ENCODE measurements around the gene ACRBP.
A peak's percentile ranks its signal among the peaks of the same experiment; 100 is the strongest.

Gene ACRBP

DNA sequence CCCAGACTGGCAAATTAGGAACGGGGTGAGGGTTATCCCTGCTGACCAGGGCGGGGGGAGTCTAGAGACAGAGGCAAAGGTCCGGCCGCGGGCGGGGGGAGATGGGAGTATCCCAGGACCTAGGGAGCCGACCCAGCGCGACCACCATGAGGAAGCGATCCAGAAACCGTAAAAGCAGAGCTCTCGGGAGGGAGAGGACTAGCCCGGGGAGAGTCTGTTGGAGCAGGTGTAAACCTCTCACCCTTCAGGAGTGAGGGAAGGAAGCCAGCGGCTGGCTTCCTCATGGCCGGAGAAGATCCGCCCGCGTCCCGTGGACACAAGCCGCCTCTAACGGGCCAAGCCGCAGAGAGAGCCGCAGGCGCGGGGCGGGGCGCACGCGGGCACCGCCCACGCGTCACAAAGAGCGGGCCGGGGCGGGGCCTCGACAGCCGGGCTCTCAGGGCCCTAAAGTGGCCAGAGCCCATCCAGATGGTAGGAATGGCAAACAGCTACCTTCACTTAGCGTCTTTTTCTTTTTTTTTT, at the start of gene ACRBP:
Gene ACRBP, minus strand, starts transcription at position 350 of the 522 bp plus-strand sequence. Its CDS starts 66 bp downstream, at position 284.
- DNase-seq: peak; percentile 69

DNA sequence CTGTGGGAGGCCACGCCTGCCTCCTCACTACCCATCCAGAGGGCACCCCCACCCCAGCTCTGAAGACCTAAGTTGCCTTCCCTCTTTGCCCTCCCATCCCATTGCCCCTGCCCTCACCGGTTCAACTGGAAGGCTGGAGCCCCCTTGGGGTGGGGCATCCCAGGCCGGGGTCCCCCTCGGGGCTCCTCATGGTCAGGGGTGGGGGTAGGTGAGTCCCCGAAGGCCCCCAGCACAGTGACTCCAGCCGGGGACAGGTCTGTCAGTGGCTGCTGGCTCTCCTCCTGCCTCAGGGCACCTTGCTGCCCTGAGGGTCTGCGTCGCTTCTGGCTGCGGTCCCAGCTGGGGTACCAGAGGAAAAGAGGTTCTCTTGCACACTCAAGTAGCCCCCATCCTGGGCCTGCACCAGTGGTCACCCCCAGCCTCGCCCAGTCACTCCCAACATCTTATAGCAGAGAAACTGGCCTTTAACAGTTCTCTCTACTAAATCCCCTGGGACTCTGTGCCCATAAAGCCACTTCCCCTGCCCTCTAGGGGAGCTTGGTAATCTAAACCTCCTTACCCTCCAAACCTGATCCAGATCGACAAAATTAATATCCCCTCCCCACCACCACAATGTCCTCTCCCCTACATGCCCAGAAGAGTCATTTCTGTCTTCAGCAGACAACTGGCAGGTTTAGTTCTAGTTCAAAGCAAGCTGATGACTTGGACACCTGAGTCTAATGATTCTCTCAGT, 48.2 kb upstream of the ACRBP start:
- DNase-seq: no peak

DNA sequence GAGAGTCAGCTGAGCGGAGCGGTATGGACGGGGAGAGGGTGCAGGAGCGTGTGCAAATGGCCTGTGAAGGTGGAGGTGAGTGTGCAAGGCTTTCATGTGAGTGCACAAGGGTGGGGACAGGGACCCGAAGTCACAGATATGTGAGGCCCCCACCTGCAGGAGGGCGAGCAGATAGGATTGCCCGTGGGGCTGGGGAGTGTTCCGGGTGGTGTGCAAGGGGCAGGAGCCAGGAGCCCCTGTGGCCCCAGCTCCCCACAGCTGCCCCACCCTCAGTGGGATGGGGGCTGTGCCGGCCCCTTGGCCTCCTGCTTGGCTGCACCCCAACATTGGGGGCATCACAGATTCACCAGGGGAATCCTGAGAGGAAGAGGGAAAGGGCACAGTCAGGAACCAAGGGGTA, 47.5 kb upstream of the ACRBP start:
- DNase-seq: no peak

DNA sequence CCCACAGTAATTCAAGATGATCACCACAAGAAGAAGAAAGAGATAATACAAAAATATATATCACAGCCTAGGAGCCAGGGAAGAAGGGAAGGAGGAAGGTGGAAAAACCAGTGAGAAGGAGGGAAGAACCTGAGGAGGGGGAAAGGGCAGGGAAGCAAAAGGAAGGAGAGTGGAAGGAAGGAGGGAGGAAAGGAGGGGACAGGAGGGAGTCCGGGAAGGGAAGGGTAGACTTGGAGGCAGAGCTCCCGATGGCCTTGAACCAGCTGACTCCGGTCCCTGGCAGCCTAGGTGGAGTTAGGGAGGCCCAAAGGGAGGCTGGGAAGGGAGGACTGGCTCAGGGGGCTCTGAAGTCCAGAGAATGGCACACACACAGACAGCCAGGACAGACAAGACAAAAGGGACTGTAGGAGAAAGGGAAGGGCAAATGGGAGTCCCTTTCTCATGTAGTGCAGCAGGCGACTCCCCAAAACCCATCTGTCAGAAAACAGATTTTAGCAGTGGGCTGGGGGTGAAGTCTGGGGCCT, 46.7 kb upstream of the ACRBP start:
- DNase-seq: no peak

DNA sequence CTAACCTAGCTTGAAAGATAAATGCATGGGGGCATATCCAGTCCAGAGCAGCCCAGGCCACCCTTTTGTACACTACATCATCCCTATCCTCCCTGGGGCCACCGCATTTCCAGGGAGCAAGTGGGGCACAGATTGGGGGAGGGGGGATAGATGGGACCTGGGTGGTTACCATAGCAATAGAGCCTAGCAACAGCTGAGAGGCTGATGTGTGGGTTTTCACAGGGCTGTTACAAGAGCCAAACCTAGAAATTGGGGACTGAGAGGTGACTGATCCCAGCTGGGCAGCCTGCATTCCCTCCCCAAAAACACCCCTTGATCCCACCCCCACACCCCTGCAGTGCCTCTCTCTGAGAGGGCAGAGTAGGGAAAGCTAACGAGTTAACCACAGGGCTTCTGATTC, 45.7 kb upstream of the ACRBP start:
- no peak for DNase-seq

DNA sequence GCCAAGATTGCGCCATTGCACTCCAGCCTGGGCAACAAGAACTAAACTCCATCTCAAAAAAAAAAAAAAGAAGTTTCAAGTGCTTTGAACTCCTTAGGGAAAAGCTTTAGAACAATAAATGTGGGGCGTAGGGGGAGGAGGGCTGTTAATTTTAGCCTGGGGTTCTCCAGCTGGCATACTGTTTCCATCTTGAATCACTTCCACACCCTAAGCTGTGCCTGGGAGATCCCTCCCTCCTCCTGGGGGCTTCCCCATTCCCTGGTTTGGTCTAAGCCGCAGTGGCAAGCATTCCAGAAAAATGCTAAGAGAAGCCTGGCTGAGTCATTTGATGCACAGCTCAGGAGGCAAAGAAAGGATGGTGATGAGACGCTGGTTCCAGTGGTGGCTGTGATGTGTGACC, 44.2 kb upstream of the ACRBP start:
- no peak for DNase-seq

DNA sequence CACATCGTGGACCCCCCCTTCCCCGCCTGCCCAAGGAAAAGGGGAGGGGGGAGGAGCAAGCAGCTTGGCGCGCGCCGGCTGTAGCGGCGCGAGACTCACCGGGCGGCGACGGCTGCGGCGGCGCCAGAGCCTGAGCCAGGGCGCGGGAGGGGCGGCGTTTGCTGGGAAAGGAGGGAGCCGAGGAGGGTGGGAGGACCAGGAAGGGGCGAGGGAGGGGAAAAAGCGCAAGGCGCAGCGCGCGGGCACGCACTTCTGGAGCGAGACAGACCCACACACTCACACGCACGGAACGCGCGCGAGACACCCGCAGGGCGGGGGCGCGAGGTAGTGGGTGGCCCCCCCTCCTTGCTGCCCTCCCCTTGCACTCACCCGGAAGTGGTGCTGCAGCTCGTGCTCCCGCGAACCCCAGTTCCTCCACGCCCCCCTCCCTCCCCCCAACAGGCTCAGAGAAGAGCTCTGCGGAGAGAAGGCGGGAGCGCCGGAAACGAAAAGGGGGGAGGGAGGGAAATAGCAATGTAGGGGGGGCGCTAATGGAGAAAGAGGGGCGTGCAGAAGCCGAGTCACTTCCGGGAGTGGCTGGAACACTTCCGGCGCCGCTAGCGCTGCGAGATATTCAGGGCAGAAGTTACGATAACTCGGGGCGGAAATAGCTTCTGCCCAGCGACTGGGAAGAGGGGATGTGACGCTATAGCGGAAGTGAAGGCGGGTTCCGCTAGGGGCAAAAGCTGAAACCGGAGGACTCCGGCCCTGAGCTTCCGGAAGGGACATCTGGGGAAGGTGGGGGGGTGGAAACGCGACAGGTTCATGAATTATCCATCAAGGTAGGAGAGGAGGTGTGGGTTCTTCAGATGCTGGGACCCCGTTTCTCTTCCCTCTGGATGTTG, 42.0 kb upstream of the ACRBP start, which contains the start of gene ZNF384:
Gene ZNF384, minus strand, starts transcription at position 377 of the 884 bp plus-strand sequence. CDS start 9,855 bp downstream, outside the sequence.
- peak; percentile 99 for DNase-seq

DNA sequence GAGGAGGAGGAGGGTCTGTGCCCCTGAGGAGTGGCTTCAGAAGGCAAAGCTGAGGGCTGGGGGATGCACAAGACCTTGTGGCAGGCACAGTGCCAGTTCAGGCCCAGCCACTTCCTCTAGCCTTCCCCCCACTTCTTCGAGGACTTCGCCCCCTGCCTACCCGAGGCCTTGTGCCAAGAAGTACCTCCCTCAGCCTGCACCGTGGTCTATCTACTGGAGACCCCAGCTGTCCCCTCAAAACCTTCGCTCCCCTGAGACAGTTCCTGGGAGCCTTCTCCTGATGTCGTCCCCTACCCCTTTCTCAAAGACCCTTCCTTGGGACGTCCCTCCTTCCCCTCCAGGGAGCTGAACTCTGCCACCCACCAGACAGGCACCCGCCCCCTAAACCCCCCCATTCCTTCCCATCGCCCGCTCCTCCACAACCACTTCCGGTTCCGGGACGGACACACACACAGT, 41.3 kb upstream of the ACRBP start:
- DNase-seq: no peak

DNA sequence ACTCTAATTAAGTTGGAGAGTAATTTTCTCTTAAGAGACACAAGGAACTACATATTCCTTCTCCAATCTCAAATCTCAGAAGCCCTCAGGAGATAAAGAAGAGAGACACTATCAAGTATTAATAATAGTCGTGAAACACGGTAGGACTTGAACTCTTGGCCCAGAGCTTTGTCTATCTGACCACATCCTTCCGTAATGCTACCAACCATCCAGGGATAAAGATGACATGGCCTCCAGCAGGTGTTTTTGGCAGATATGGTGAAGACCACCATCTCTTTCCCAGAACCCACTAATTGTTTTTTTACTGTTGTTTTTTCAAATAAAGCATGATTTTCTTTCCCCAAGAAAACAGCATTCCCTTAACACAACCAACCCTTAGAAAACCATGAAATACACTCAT, 38.6 kb upstream of the ACRBP start:
- DNase-seq: no peak

DNA sequence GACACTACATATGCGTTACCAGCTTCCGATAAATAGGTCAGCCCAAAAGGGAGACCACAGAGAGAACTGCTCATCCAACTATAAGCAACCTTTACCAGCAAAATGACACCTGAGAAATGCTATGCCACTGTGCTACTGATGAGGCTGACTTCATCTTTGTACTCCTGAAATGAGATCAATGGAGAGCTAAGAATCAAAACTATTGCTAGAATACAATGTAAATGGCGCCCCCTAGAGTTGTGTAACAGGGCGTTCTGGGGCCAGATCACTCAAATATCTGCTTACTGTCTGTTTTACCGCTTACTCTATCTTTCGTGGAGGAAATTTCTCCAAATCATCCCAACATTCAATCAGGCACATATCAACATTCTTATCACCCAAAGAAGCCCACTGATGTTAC, 37.4 kb upstream of the ACRBP start:
- DNase-seq: peak; percentile 32

DNA sequence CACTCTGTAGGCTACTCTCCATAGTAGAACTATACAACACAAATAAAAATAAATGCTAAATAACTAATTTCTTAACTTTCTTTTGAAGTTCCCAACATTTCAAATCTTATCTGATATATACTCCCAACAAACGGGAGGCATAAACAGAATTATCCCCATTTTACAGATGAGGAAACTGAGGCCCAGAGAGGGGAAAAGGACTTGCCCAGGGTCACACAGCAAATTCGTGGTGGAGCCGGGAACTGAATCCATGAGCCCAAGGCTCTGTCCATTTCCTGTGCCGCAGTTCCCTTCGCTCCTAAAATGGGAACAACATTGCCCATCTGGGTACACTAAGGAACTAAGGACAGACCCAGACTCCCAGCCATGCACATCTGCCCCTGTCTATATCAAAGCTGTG, 29.7 kb upstream of the ACRBP start:
- DNase-seq: no peak

DNA sequence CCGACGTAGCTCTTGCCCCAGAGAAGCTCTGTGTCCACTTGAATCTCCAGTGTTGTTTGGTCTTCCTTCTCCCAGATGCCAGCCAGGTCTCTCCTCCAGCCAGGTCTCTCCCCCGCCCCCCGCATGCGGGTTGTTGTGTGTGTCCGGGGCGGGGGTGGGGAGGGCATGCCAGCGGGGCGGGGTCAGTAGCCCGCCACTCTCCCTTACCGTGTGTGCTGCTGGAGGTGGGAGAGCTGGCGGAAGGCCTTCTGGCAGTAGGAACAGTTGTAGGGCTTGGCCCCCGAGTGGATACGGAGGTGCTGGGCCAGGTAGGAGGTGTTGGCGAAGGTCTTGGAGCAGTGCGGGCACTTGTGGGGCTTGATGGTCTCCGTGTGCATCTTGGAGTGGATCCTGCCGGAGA, 24.9 kb upstream of the ACRBP start:
- DNase-seq: no peak

DNA sequence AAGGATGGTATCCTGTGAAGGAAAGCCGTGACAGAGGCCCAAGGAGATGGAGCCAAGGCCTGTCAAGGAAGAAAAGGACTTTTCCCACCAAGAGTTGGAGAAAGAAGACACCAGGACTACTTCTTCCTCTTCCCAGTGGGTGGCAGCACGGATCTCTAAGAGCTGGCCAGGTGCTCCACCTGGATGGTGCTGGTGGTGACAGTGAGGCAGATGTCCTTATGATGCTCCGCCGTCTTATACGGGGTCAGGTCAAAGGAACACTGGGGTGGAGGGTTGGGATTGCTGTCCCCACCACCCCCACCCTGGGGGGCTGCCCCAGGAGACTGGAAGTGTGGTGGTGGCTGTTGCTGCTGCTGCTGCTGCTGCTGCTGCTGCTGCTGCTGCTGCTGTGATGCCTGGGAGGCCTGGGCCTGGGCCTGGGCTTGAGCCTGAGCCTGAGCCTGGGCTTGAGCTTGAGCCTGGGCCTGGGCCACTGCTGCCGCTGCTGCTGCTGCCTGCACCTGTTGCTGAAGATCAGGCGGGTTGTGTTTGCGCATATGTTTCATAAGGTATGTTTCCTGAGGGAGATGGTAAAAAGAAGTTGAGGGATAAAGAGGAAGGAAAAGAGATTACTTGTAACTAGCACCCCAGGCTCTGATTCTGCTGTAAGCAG, 20.5 kb upstream of the ACRBP start:
- no peak for DNase-seq

DNA sequence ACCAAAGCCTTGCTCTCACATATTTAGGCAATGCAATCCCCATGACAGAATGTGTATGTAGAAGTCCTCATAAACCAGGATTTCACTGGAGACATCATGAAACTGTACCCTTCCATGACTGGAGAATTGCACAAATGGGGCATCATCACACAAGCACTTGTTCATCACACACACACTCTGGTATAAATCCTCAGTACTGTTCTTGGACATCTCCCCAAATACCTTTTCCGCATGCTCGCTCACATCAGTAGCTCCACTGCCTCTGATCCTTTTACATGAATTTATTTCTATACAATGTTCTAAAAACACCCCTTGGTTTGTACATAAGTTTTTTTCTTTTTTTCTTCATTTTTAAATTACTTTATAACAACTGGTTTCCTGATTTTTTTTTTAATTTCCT, 19.0 kb upstream of the ACRBP start:
- DNase-seq: no peak

DNA sequence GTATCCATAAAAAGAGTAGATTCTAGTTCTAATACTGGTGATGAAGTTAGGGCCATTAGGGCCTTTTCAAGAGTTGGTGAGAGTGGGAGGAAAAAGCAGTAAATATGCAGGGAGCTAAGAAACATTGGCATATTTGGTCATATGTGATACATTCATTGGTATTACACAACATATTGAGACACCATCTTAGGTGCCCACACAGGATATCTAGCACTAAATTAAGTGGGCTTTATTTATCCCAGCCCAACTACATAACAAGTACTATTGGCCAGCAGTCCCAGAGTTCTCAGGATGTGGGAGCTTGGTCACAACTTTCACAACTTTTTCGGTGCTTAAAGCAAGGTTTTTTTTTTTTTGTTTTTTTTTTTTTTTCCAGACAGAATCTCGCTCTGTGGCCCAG, 17.7 kb upstream of the ACRBP start:
- DNase-seq: no peak

DNA sequence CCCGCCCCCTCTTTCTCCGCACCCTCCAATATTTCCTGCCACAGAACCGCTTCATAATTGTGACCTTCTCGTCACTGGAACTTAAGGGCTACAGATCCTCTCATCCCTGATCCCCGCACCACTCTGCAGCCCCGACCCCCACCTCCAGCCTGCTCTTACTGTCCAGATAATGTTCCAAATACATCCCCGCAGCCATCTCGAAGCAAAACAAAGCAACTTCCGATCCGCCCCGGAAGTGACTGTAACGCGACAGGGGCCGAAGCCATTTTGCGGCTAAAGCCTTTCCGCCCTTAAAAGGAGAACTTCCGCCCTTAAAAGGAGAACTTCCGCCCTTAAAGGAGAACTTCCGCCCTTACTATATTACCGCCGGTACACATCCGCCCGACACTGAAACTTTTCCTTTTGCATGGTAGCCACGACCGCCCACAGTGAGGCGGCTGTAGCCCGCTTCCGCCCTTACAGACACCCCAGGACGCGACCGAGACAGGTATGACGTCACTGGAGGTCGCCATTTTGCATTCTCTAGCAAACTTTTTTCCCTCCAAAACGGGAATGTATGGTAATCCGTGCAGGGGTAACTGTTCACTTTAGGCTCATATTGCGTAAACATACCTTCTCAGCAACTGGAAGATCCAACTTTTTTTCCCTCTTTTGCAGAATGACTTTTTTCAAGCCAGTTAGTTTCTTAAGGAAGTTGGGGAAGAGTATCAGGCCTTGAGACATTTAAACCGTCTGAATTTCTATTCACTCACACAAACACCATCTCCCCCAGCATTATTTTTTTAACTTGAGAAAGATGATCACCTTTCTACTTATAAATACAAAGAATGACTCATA, 15.9 kb upstream of the ACRBP start, which contains the start of gene ING4:
Gene ING4, minus strand, starts transcription at position 214 of the 837 bp plus-strand sequence. Its CDS starts 18 bp downstream, at position 196.
- peak; percentile 99 for DNase-seq

DNA sequence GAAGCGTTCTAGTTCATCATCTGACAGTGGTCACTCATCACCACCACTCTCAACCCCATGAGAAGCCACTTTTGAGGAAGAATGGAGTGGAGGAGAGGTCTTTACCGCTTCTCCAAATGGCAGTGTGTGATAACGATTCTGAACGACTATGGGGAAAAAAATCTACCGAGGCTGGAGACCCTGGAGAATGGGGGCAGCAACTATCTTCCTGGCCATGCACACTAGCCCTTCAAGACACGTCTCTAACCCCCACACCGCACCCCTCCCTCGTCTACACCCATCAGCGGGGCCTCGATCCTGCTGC, 15.3 kb upstream of the ACRBP start:
- DNase-seq: no peak

DNA sequence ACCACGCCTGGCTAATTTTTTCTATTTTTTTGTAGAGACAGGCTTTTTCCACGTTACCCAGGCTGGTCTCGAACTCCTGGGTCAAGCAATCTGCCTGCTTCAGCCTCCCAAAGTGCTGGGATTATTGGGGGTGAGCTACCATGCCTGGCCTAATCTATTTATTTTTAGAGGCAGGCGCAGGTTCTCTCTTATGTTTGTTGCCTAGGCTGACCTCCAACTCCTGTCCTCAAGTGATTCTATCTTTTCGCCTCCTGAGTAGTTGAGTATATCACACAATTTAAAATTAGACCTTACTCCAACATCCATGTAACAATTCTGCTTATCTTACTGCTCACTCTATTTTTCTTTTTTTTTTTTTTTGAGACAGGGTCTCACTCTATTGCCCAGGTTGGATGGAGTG, 6.8 kb upstream of the ACRBP start:
- no peak for DNase-seq

DNA sequence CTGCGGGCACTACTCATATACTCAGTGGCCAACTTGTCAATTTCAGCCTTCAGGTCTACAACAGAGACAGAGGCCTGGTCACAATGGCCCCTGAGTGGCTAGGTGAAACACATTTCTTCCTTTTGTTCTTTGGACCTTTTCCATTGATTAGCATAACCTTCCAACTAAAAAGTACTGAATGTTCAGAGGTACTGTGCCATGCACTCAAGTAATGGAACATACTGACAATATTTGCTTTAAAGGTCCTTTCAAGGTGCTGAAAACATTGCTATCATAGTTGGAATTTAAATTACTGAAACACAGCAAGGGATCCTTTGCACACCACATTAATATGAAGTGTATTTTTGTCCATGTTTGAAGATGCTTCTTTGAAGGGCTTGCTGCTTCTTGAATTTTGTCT, 6.1 kb upstream of the ACRBP start:
- no peak for DNase-seq

DNA sequence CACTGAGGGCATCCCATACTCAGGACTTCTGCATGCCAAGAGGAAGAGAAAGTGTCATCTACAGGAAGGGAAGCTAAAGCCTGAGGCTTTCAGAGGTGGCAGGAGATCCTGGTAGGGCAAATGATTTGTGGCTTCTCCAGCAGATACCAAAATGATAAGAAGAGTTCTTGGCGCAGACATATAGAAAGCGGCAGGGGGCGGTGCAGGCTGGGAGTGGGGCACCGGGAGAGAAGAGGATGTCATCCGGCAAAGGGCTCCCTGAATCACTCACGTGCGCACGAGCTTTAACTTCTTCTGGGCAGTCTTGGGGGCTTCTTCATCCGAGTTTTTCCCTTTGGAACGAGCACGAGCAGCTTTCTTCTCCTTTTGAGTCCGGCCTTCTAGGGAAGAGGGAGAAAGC, 5.2 kb upstream of the ACRBP start:
- no peak for DNase-seq

DNA sequence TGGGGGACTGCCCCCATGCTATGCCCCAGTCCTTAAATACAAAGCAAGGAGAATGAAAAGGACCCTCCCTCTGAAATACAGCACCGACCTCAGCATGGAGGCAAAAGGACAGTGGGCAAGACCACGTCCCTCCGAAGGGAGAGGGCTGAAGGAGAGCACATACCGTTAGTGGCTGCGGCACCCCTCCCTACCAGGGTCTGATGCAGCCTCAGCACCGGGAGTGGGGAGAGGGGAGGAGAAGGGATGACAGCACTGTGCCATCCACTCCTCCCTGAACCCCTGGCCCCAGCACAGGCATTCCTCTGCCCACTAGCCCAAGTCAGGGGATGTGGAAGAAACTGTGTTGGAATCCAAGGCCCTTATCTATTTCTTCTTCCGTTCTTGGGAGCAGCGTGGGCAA, 3.6 kb upstream of the ACRBP start:
- no peak for DNase-seq
